HepG2 (cell line): ENCODE data around the gene ZNF700. TPM values are rescaled to one million over a fixed set of nuclear protein-coding genes. Genes with fewer than 3 reads are reported as not detected.

Source experiments
- ASH2L ChIP-seq: fragments of 300-600, 200-600 bp; sonication (generic); IDR thresholded peaks from 2 replicates; pipeline ENCODE4 v1.7.0; 2017; ENCODE audit warnings: low read depth, mild to moderate bottlenecking, moderate library complexity, mixed read lengths, low read length; ENCODE audit not compliant: insufficient read length
- GABPB1 ChIP-seq: IDR thresholded peaks from 2 replicates; pipeline ENCODE4 v1.6.1; 2016; ENCODE audit warnings: mild to moderate bottlenecking, missing genetic modification reagents, moderate library complexity, missing compliant biosample characterization
- GTF3A ChIP-seq: sonication (generic); formaldehyde crosslinking; conservative IDR thresholded peaks from 2 replicates; pipeline ENCODE4 v1.4.0; 2020; ENCODE audit warnings: mild to moderate bottlenecking, missing genetic modification reagents
- HNRNPL ChIP-seq: fragments of 200-400 bp; formaldehyde crosslinking; IDR thresholded peaks from 2 replicates; pipeline ENCODE4 v1.6.1; 2017; ENCODE audit warnings: mild to moderate bottlenecking, low read depth, low read length
- LCORL ChIP-seq, 2 experiments: fragments of 450-650 bp in 1 of 2; sonication (generic) in 1 of 2; formaldehyde crosslinking in 1 of 2; IDR thresholded peaks; 2 replicates each; pipeline versions ENCODE4 v1.5.0 to v1.6.1; 2017 to 2020; ENCODE audit warnings: antibody characterized with exemption in 1 of 2, missing genetic modification reagents in 1 of 2
- MEIS1 ChIP-seq: sonication (generic); formaldehyde crosslinking; IDR thresholded peaks from 2 replicates; pipeline ENCODE4 v1.9.0; 2021; ENCODE audit warnings: mild to moderate bottlenecking, missing genetic modification reagents, moderate library complexity, borderline replicate concordance
- PHB2 ChIP-seq: fragments of 450-650 bp; IDR thresholded peaks from 2 replicates; pipeline ENCODE4 v1.6.1; 2018; ENCODE audit not compliant: partially characterized antibody
- TARDBP ChIP-seq: sonication (generic); formaldehyde crosslinking; IDR thresholded peaks from 2 replicates; pipeline ENCODE4 v1.8.0; 2022; ENCODE audit warnings: mild to moderate bottlenecking, missing genetic modification reagents
- TSC22D2 ChIP-seq: sonication (generic); formaldehyde crosslinking; IDR thresholded peaks from 2 replicates; pipeline ENCODE4 v1.5.1; 2020; ENCODE audit warnings: missing genetic modification reagents, mild to moderate bottlenecking, borderline replicate concordance
- ZBTB7B ChIP-seq: sonication (generic); formaldehyde crosslinking; IDR thresholded peaks from 2 replicates; pipeline ENCODE4 v1.4.0; 2020; ENCODE audit warnings: missing genetic modification reagents
- ZFP41 ChIP-seq: sonication (generic); formaldehyde crosslinking; IDR thresholded peaks from 2 replicates; pipeline ENCODE4 v1.4.0; 2020; ENCODE audit warnings: mild to moderate bottlenecking, missing genetic modification reagents, borderline replicate concordance
- ZFP90 ChIP-seq: sonication (generic); formaldehyde crosslinking; IDR thresholded peaks from 2 replicates; pipeline ENCODE4 v1.8.0; 2022; ENCODE audit warnings: missing genetic modification reagents, mild to moderate bottlenecking, inconsistent platforms, borderline replicate concordance
- ZNF253 ChIP-seq: sonication (generic); formaldehyde crosslinking; IDR thresholded peaks from 2 replicates; pipeline ENCODE4 v1.8.0; 2022; ENCODE audit warnings: mild to moderate bottlenecking, missing genetic modification reagents, borderline replicate concordance
- ZNF333 ChIP-seq: sonication (generic); formaldehyde crosslinking; IDR thresholded peaks from 2 replicates; pipeline ENCODE4 v1.4.0; 2020; ENCODE audit warnings: mild to moderate bottlenecking, missing genetic modification reagents, borderline replicate concordance
- ZNF75D ChIP-seq: sonication (generic); formaldehyde crosslinking; IDR thresholded peaks from 2 replicates; pipeline ENCODE4 v1.8.1; 2023; ENCODE audit warnings: missing genetic modification reagents, mild to moderate bottlenecking, borderline replicate concordance
- polyA plus RNA-seq, 8 experiments: library from polyadenylated mRNA; depleted of rRNA in 3 of 8; stranded (reverse) in 7 of 8; unstranded in 1 of 8; fragments of >200 nt; fragmentation: Illumina TruSeq in 4 of 8; extraction: Trizol in 4 of 8; gene quantifications; 2 replicates each; pipeline versions ENCODE4 v1.2.1 to v1.2.3, GENCODE V29; 2011 to 2016; ENCODE audit warnings: low read depth in 4 of 8, missing spikeins in 1 of 8, mixed read lengths in 1 of 8; ENCODE audit not compliant: insufficient read depth in 1 of 8
- total RNA-seq, 5 experiments: library from RNA; depleted of rRNA; stranded (reverse); fragments of >200 nt; fragmentation: Illumina TruSeq; extraction: Trizol; gene quantifications; 2 replicates each; pipeline ENCODE4 v1.2.3, GENCODE V29; 2016; ENCODE audit warnings: low read depth in 1 of 5
- TF ChIP-seq, protein P1 (sequence below): sonication (generic); formaldehyde crosslinking; conservative IDR thresholded peaks from 2 replicates; pipeline ENCODE4 v1.4.0; 2020; ENCODE audit warnings: missing genetic modification reagents
- TF ChIP-seq, protein P2 (sequence below): sonication (generic); formaldehyde crosslinking; IDR thresholded peaks from 2 replicates; pipeline ENCODE4 v1.4.0; 2020; ENCODE audit warnings: missing genetic modification reagents, borderline replicate concordance
- TF ChIP-seq, protein P3 (sequence below): sonication (generic); formaldehyde crosslinking; IDR thresholded peaks from 2 replicates; pipeline ENCODE4 v1.5.0; 2020; ENCODE audit warnings: missing genetic modification reagents
- TF ChIP-seq, protein P4 (sequence below): IDR thresholded peaks from 2 replicates; pipeline ENCODE4 v1.6.1; 2016

The ZNF700 gene
- total and polyA plus RNA-seq, 2 of the 13 experiments (the other 11 are each of a cell fraction or from before 2014, with no cell fraction given): 6.0 to 12.8 TPM

DNA sequence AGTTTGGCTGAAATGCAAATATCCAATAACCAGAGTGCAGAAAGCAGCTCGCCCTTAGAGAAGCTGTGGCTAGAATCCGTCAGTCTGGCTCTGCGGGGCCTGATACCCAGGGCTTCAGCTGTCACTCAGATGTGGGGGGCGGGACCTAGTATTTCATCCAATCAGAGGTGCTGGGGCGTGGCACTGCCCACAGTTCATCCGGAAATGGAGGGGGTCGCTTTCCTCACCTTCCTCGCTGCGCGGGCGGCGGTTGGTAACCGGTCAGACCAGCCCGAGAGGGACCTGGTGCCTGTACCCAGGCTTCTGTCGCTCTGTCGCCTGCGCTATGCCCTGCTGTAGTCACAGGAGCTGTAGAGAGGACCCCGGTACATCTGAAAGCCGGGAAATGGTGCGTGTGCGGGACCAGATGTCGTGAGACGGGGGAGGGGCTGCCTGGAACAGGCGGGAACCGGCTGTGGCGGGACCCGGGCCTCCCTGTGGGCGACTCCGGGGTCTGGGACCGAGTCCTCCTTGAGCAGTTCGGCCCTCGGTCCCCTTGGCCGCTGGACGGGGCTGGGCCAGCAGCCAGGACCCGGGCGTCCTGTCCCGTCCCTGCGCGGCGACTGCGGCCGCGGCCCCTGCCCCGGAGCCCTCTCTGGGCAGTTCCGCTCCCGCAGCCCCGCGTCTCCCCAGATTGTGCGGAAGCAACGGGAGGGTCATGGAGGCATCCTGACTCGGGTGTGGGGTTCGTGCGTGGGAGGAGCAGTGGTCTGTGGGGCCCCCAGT is at the start of gene ZNF700 (continued):
- 0 out of 2 replicates have a peak, but pooled peaks have one; percentile 55 for TF ChIP-seq ZNF75D (CRISPR knock-in tag)
- peak; percentile 33; the same call in 1 of the 2 replicates for TF ChIP-seq TARDBP
- peak; percentile 92 for TF ChIP-seq GABPB1 (CRISPR knock-in tag)
- TF ChIP-seq ZBTB7B (CRISPR knock-in tag): peak; percentile 70
- TF ChIP-seq ZFP41 (CRISPR knock-in tag): peak; percentile 30; the same call in 1 of the 2 replicates
- TF ChIP-seq, protein P1, sequence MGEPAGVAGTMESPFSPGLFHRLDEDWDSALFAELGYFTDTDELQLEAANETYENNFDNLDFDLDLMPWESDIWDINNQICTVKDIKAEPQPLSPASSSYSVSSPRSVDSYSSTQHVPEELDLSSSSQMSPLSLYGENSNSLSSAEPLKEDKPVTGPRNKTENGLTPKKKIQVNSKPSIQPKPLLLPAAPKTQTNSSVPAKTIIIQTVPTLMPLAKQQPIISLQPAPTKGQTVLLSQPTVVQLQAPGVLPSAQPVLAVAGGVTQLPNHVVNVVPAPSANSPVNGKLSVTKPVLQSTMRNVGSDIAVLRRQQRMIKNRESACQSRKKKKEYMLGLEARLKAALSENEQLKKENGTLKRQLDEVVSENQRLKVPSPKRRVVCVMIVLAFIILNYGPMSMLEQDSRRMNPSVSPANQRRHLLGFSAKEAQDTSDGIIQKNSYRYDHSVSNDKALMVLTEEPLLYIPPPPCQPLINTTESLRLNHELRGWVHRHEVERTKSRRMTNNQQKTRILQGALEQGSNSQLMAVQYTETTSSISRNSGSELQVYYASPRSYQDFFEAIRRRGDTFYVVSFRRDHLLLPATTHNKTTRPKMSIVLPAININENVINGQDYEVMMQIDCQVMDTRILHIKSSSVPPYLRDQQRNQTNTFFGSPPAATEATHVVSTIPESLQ: no peak
- TF ChIP-seq, protein P2, sequence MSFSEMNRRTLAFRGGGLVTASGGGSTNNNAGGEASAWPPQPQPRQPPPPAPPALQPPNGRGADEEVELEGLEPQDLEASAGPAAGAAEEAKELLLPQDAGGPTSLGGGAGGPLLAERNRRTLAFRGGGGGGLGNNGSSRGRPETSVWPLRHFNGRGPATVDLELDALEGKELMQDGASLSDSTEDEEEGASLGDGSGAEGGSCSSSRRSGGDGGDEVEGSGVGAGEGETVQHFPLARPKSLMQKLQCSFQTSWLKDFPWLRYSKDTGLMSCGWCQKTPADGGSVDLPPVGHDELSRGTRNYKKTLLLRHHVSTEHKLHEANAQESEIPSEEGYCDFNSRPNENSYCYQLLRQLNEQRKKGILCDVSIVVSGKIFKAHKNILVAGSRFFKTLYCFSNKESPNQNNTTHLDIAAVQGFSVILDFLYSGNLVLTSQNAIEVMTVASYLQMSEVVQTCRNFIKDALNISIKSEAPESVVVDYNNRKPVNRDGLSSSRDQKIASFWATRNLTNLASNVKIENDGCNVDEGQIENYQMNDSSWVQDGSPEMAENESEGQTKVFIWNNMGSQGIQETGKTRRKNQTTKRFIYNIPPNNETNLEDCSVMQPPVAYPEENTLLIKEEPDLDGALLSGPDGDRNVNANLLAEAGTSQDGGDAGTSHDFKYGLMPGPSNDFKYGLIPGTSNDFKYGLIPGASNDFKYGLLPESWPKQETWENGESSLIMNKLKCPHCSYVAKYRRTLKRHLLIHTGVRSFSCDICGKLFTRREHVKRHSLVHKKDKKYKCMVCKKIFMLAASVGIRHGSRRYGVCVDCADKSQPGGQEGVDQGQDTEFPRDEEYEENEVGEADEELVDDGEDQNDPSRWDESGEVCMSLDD (CRISPR knock-in tag): peak; percentile 98
- TF ChIP-seq ZFP90: 0 out of 2 replicates have a peak, but pooled peaks have one; percentile 54
- TF ChIP-seq ZNF333 (CRISPR knock-in tag): 0 out of 2 replicates have a peak, but pooled peaks have one; percentile 30
- peak; percentile 77 for TF ChIP-seq ASH2L
- 0 out of 2 replicates have a peak, but pooled peaks have one; percentile 71 for TF ChIP-seq MEIS1
- TF ChIP-seq HNRNPL: 0 out of 2 replicates have a peak, but pooled peaks have one; percentile 55
- TF ChIP-seq, protein P3, sequence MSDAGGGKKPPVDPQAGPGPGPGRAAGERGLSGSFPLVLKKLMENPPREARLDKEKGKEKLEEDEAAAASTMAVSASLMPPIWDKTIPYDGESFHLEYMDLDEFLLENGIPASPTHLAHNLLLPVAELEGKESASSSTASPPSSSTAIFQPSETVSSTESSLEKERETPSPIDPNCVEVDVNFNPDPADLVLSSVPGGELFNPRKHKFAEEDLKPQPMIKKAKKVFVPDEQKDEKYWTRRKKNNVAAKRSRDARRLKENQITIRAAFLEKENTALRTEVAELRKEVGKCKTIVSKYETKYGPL: 0 out of 2 replicates have a peak, but pooled peaks have one; percentile 51
- TF ChIP-seq PHB2: no peak
- 0 out of 2 replicates have a peak, but pooled peaks have one; percentile 26 for TF ChIP-seq GTF3A
- TF ChIP-seq ZNF253 (CRISPR knock-in tag): peak; percentile 79; the same call in 1 of the 2 replicates
- peak; percentile 34; the same call in 1 of the 2 replicates for TF ChIP-seq TSC22D2 (CRISPR knock-in tag)
- no peak for TF ChIP-seq LCORL (IDR thresholded peaks at IDR 0.05)
- TF ChIP-seq LCORL (CRISPR knock-in tag; IDR thresholded peaks at IDR 0.05): no peak; the same call in 1 of the 2 replicates
- TF ChIP-seq, protein P4, sequence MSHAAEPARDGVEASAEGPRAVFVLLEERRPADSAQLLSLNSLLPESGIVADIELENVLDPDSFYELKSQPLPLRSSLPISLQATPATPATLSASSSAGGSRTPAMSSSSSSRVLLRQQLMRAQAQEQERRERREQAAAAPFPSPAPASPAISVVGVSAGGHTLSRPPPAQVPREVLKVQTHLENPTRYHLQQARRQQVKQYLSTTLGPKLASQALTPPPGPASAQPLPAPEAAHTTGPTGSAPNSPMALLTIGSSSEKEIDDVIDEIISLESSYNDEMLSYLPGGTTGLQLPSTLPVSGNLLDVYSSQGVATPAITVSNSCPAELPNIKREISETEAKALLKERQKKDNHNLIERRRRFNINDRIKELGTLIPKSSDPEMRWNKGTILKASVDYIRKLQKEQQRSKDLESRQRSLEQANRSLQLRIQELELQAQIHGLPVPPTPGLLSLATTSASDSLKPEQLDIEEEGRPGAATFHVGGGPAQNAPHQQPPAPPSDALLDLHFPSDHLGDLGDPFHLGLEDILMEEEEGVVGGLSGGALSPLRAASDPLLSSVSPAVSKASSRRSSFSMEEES (CRISPR knock-in tag): peak; percentile 36; the same call in 1 of the 2 replicates
